Retinal pigment epithelial cell (primary cell): ENCODE measurements around the gene TTLL3.

Experiments
- DNase-seq: peaks from one replicate; pipeline ENCODE4 v3.0.0-alpha.2; 2010; ENCODE audit warnings: low read depth
- H3K4me3 ChIP-seq: 2 replicates; pipeline ENCODE4 v1.5.1; 2011; ENCODE audit warnings: mild to moderate bottlenecking, low read length, control low read depth, moderate library complexity
- TF ChIP-seq, protein P1 (sequence below): conservative IDR thresholded peaks from 2 replicates; pipeline ENCODE4 v1.5.1; 2011; ENCODE audit warnings: low read depth, low read length, control low read depth, inconsistent platforms

TTLL3 gene

GRCh38 chr3:9786825-9787669 lies 23.0 kb upstream of the TTLL3 start:
- TF ChIP-seq, protein P1, sequence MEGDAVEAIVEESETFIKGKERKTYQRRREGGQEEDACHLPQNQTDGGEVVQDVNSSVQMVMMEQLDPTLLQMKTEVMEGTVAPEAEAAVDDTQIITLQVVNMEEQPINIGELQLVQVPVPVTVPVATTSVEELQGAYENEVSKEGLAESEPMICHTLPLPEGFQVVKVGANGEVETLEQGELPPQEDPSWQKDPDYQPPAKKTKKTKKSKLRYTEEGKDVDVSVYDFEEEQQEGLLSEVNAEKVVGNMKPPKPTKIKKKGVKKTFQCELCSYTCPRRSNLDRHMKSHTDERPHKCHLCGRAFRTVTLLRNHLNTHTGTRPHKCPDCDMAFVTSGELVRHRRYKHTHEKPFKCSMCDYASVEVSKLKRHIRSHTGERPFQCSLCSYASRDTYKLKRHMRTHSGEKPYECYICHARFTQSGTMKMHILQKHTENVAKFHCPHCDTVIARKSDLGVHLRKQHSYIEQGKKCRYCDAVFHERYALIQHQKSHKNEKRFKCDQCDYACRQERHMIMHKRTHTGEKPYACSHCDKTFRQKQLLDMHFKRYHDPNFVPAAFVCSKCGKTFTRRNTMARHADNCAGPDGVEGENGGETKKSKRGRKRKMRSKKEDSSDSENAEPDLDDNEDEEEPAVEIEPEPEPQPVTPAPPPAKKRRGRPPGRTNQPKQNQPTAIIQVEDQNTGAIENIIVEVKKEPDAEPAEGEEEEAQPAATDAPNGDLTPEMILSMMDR: peak; percentile 61
- no peak overlapping the region for H3K4me3 ChIP-seq
- no peak for DNase-seq

DNA sequence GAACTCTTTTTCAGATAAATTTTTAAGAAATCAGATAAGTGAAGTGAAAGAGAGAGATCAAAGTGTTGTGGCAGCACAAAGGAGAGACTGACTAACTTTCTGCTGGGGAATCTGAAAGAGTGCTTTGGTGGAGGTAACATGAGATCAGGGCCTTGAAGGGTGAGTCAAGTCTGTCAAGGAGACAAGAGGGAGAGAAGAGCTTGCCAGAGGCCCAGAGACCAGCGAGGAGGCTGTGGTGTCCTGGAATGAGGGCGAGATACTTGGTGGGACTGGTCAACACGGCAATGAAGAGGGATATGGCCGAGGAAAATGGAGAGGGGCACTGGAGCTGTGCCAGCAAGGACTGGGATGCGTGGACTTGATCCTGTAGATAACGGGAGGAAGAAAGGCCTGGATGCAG lies 22.3 kb upstream of the TTLL3 start:
- H3K4me3 ChIP-seq: no peak overlapping the region
- TF ChIP-seq, protein P1: no peak
- no peak for DNase-seq

DNA sequence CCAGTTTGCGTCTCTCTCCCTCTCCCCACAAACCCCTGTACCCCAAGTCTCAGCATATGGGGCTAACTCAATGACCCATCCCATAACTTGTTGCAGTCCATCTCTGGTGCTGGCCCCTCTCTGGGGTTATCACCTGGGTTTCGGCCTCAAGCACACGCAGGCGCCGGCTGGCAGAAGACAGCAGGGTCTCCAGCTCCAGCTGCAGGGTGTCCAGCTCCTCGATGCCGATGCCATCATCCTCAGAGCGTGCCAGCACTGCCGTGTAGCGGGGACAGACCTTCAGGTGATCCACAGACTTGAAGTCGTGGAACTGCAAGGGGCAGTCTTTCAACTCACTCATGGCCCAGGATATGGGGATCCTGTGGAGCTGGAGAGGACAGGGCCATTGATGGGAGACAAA lies 18.9 kb upstream of the TTLL3 start:
- H3K4me3 ChIP-seq: no peak overlapping the region
- DNase-seq: no peak
- TF ChIP-seq, protein P1: no peak

DNA sequence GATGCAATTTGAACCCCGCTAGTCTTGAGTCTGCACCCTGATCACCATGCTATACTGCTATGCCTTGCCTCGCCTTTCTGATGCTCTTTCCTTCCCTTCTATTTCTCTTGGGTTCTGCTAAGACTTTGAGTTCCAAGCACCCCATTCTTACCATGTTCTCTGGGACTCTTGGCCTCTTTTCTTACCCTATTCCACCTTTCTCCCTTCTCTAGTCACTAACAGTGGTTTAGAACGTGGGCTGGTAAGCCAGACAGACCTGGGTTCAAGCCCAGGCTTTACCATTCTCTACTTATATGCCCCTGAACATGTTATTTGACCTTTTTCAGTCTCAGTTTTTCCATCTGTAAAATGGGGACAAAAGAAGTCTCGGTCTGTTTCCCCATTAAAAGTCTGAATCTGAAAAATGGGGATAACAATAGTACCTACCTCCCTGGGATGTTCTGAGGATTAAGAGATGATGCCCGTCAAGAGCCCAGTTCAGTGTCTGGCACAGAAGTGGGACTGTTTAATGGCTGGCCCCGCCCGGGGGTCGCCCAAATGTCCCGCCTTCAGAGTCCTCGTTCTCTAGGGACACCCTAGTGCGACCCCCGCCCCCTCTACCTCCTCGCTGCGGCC lies 18.2 kb upstream of the TTLL3 start:
- no peak for DNase-seq
- TF ChIP-seq, protein P1: no peak
- peak overlapping the region; percentile 98 for H3K4me3 ChIP-seq

DNA sequence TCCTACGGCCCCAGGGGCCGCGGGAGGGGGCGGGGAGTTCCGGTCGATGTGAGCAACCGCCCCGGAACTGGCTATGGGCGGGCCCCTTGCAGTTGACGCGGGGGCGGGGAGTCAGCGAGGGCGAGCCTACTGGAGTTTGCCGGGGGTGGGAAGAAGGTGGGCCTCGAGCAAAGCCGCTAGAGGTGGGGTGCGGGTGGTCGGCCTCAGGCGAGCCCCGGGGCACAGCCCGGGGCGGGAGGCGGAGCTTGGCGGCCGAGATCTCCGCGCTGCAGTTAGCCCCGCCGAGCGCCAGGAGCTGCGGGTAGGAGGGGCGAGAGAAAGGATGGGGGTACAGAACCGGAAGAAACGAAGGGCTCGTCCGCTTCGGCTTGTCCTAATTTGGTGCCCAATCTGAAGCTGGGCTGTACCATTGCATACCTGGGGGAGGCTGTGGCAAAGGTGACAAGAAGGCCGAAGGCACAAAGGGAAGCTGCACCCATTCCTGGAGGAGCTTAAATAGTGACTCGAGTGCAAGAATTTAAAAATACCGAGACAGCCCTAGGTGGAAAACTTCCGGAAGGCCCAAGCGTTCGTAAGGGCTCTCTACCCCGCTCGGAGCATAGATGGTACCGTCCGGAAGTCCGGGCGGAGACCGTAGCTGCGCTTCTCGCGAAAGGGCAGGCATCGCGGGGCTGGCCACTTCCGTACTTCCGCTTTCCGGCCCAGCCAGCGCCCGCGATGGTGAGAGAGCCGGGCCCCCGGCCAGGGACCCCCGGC lies 17.5 kb upstream of the TTLL3 start, which contains the start of the genes ARPC4 and TADA3:
ARPC4 (plus strand) TSS at position 678 of the 756 bp plus-strand sequence; CDS start at position 718, 40 bp downstream.
TADA3 (minus strand) TSS at position 69 of the 756 bp plus-strand sequence. CDS start 1,007 bp downstream, outside the sequence.
- TF ChIP-seq, protein P1: no peak
- H3K4me3 ChIP-seq: peak within 1 kb of the TSS; percentile 98

DNA sequence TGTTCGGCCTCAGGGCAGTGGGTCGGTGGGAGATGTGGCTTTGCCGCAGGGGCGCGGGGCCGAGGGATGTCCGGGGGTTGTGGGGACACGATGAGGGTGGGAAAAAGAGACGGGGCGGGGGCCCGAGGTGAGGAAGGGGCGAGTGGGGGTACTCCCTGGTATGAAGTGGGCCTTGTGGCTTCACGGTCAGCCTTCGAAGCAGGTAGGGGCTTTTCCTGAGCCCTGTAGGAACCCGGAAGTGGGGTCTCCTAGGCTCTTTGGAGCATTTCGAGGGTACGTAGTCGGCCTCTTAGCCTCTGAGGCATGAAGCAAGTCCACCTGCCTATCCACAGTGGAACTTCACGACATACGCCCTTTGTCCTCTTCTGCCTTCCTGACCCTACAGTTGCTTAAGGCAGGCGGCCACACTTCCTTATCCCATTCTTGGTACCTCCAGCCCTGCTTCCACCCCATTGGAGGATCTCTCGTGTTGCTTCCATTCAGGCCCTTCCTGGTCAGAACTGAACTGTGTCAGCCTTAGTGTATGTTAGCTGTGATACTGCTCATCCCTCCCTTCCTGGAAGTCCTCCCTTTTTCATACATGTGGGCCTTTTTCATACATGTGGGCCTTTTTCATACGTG lies 16.8 kb upstream of the TTLL3 start:
- DNase-seq: no peak
- H3K4me3 ChIP-seq: peak overlapping the region; percentile 98
- TF ChIP-seq, protein P1: no peak

More for the DNA sequence above, 17.5 kb upstream of the TTLL3 start, which contains the start of the genes ARPC4 and TADA3:
- DNase-seq: peak; percentile 84
